Liver (tissue), 9 donors: Measurements from ENCODE around the gene FOXL1. TPM values are rescaled to one million over a fixed set of nuclear protein-coding genes. Genes with fewer than 3 reads are reported as not detected.

Source experiments
- DNase-seq: peaks from one replicate; pipeline ENCODE4 v3.0.0-alpha.2; 2017; ENCODE audit warnings: low spot score
- H3K27ac ChIP-seq, 2 donors: one replicate each; pipeline ENCODE4 v1.7.0; 2013; ENCODE audit warnings: inconsistent platforms in 2 of 2, low read length in 2 of 2, control low read depth in 1 of 2, low read depth in 1 of 2, mild to moderate bottlenecking in 1 of 2
- H3K27me3 ChIP-seq, 4 donors: one replicate each; pipeline versions ENCODE4 v1.6.1 to v1.7.0; 2013; ENCODE audit warnings: low read length in 3 of 4, inconsistent platforms in 1 of 4, mild to moderate bottlenecking in 1 of 4, moderate library complexity in 1 of 4; ENCODE audit not compliant: control insufficient read depth in 4 of 4, insufficient read depth in 4 of 4
- H3K36me3 ChIP-seq, 4 donors: one replicate each; pipeline versions ENCODE4 v1.6.1 to v1.7.0; 2013; ENCODE audit warnings: low read length in 3 of 4, mild to moderate bottlenecking in 3 of 4, low read depth in 1 of 4, moderate library complexity in 1 of 4; ENCODE audit not compliant: control insufficient read depth in 4 of 4, insufficient read depth in 3 of 4
- H3K4me1 ChIP-seq, 4 donors: one replicate each; pipeline versions ENCODE4 v1.6.1 to v1.7.0; 2013; ENCODE audit warnings: low read length in 3 of 4, mild to moderate bottlenecking in 3 of 4, moderate library complexity in 1 of 4; ENCODE audit not compliant: control insufficient read depth in 4 of 4, insufficient read depth in 4 of 4
- H3K4me3 ChIP-seq, 3 donors: one replicate each; pipeline versions ENCODE4 v1.6.1 to v1.7.0; 2013; ENCODE audit warnings: low read length in 3 of 3, control low read depth in 1 of 3, low read depth in 1 of 3, mild to moderate bottlenecking in 1 of 3
- H3K9ac ChIP-seq, 2 donors: one replicate each; pipeline ENCODE4 v1.7.0; 2013; ENCODE audit warnings: low read length in 2 of 2, mild to moderate bottlenecking in 2 of 2, moderate library complexity in 2 of 2, control low read depth in 1 of 2, low read depth in 1 of 2
- H3K9me3 ChIP-seq, 4 donors: one replicate each; pipeline versions ENCODE4 v1.6.1 to v1.7.0; 2013; ENCODE audit warnings: low read length in 3 of 4; ENCODE audit not compliant: control insufficient read depth in 4 of 4
- EGR1 ChIP-seq, 2 donors: IDR thresholded peaks; 2 replicates each; pipeline ENCODE4 v1.6.1; 2016 to 2018; ENCODE audit warnings: antibody characterized with exemption in 2 of 2, low read depth in 2 of 2
- FOXA2 ChIP-seq: IDR thresholded peaks from 2 replicates; pipeline ENCODE4 v1.6.1; 2016; ENCODE audit warnings: antibody characterized with exemption
- GABPA ChIP-seq, 2 donors: IDR thresholded peaks in 1 of 2; conservative IDR thresholded peaks in 1 of 2; 2 replicates each; pipeline ENCODE4 v1.6.1; 2016; ENCODE audit warnings: antibody characterized with exemption in 2 of 2, mild to moderate bottlenecking in 1 of 2, moderate library complexity in 1 of 2
- HNF4A ChIP-seq, 2 donors: conservative IDR thresholded peaks; 2 replicates each; pipeline ENCODE4 v1.6.1; 2016; ENCODE audit warnings: antibody characterized with exemption in 2 of 2, mild to moderate bottlenecking in 2 of 2
- HNF4G ChIP-seq: IDR thresholded peaks from 2 replicates; pipeline ENCODE4 v1.6.1; 2016; ENCODE audit warnings: antibody characterized with exemption
- RAD21 ChIP-seq, 2 donors: IDR thresholded peaks; 2 replicates each; pipeline ENCODE4 v1.6.1; 2016; ENCODE audit warnings: antibody characterized with exemption in 2 of 2, mild to moderate bottlenecking in 2 of 2
- RXRA ChIP-seq, 2 donors: IDR thresholded peaks; 2 replicates each; pipeline ENCODE4 v1.6.1; 2017 to 2018; ENCODE audit warnings: antibody characterized with exemption in 2 of 2, mild to moderate bottlenecking in 1 of 2
- TAF1 ChIP-seq: conservative IDR thresholded peaks from 2 replicates; pipeline ENCODE4 v1.6.1; 2016; ENCODE audit warnings: antibody characterized with exemption, mild to moderate bottlenecking
- YY1 ChIP-seq: IDR thresholded peaks from 2 replicates; pipeline ENCODE4 v1.6.1; 2016; ENCODE audit warnings: antibody characterized with exemption, mild to moderate bottlenecking
- WGBS: extraction: QIAGEN DNeasy Blood & Tissue Kit; methylation state at CpG from one replicate; pipeline ENCODE4 v1.1.7; 2013; 5-methylcytosine and 5-hydroxymethylcytosine counted together
- polyA plus RNA-seq, 2 donors: library from polyadenylated mRNA; stranded (reverse) in 1 of 2; unstranded in 1 of 2; fragments of 200-250 nt in 1 of 2; fragments of >200 nt in 1 of 2; fragmentation: Nextera tagmentation in 1 of 2; extraction: Ambion mirVana in 1 of 2; gene quantifications; one replicate each; pipeline versions ENCODE4 v1.2.1 to v1.2.3, GENCODE V29; 2013 to 2015
- total RNA-seq, 2 donors: library from RNA; depleted of rRNA; stranded (reverse); fragments of >200 nt; gene quantifications; one replicate each; pipeline ENCODE4 v1.2.3, GENCODE V29; 2014
- TF ChIP-seq, protein P1 (sequence below): IDR thresholded peaks from 2 replicates; pipeline ENCODE4 v1.6.1; 2016; ENCODE audit warnings: antibody characterized with exemption, mild to moderate bottlenecking
- TF ChIP-seq, protein P2 (sequence below): IDR thresholded peaks from 2 replicates; pipeline ENCODE4 v1.6.1; 2016; ENCODE audit warnings: antibody characterized with exemption
- TF ChIP-seq, protein P3 (sequence below): IDR thresholded peaks from 2 replicates; pipeline ENCODE4 v1.6.1; 2016; ENCODE audit warnings: antibody characterized with exemption
- donor health status: healthy.
- donor health status: healthy.
- donor health status: healthy.
- donor health status: healthy.
- donor health status: healthy.

The FOXL1 gene
- total and polyA plus RNA-seq, 4 donors: 0.05 to 0.06 TPM; not detected in 2

DNA sequence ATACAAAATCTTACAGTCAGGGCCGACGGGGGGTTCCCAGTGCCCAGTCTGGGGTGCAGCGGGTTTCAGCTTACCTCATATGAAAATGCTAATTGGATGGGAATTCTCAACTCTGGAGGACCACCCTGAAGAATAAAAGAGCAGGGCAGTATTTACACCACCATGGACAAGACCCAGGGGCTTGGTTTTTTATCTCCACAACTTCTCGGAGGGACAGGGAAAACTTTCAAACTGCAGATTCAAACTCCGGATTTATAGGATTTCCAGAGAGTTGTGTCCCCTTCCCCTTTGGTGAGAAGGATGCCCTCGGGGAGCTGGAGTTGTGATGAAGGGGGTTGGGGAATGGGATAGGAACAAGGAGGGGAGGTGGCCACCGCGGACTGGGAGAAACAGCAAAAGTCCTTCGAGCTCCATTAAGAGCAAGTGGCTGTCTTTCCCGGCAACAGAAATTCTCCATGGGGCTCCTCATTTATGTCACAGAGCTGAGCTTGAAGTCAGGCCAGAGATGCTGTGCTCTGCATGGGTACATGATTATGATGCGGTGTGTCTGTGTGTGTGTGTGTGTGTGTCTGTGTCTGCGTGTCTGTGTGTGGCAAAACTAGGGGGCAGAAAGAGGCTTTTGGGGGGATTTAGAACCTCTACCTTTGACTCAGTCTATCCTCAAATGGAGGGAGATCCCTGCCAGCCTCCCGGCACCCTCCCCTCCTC is 15.7 kb downstream of the FOXL1 start:
- 49% methylated on average over 13 of the region's 13 CpGs for WGBS
- Histone ChIP-seq H3K27me3 (peaks cover 0 to 19% (median 0%) of the 10 kb centered on the region in 4 donors), H3K9me3 (no peaks in the 10 kb centered on the region), H3K36me3 (no peaks in the 10 kb centered on the region), H3K9ac (no peak overlapping the region), H3K4me1 (no peaks in the 10 kb centered on the region), H3K27ac (no peak overlapping the region), H3K4me3 (no peak overlapping the region)
- TF ChIP-seq YY1: no peak
- TF ChIP-seq HNF4A (conservative IDR thresholded peaks at IDR 0.05): no peak
- TF ChIP-seq, protein P1, sequence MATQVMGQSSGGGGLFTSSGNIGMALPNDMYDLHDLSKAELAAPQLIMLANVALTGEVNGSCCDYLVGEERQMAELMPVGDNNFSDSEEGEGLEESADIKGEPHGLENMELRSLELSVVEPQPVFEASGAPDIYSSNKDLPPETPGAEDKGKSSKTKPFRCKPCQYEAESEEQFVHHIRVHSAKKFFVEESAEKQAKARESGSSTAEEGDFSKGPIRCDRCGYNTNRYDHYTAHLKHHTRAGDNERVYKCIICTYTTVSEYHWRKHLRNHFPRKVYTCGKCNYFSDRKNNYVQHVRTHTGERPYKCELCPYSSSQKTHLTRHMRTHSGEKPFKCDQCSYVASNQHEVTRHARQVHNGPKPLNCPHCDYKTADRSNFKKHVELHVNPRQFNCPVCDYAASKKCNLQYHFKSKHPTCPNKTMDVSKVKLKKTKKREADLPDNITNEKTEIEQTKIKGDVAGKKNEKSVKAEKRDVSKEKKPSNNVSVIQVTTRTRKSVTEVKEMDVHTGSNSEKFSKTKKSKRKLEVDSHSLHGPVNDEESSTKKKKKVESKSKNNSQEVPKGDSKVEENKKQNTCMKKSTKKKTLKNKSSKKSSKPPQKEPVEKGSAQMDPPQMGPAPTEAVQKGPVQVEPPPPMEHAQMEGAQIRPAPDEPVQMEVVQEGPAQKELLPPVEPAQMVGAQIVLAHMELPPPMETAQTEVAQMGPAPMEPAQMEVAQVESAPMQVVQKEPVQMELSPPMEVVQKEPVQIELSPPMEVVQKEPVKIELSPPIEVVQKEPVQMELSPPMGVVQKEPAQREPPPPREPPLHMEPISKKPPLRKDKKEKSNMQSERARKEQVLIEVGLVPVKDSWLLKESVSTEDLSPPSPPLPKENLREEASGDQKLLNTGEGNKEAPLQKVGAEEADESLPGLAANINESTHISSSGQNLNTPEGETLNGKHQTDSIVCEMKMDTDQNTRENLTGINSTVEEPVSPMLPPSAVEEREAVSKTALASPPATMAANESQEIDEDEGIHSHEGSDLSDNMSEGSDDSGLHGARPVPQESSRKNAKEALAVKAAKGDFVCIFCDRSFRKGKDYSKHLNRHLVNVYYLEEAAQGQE: no peak
- TF ChIP-seq GABPA (IDR thresholded peaks at IDR 0.05 in 1 of 2, conservative IDR thresholded peaks at IDR 0.05 in 1 of 2): no peak
- no peak for TF ChIP-seq HNF4G
- TF ChIP-seq, protein P2, sequence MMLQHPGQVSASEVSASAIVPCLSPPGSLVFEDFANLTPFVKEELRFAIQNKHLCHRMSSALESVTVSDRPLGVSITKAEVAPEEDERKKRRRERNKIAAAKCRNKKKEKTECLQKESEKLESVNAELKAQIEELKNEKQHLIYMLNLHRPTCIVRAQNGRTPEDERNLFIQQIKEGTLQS: no peak
- TF ChIP-seq FOXA2: no peak
- no peak for TF ChIP-seq EGR1 (IDR thresholded peaks at IDR 0.05; ENCODE audit: low read depth in 2 of 2)
- no peak for DNase-seq

DNA sequence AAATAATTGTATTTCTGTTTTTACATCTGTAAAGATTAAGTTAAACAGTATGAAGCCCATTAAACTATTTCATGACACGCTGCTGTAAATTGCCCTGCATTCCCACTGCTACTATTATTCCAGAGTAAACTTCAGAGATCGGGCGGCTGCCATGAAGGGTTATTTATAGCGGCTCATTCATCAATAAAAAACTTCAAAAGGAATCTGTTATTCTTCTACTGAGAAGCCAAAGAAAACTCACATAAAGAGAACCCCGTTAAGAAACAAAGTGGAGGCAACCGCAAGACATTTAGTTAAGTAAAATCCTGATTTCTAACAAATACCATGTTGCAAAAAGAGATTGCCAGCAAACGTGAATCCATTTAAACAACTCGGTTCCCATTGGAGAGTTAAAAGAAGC is 16.4 kb downstream of the FOXL1 start:
- H3K9ac ChIP-seq: no peak overlapping the region
- TF ChIP-seq HNF4A (conservative IDR thresholded peaks at IDR 0.05) (no peak), GABPA (IDR thresholded peaks at IDR 0.05 in 1 of 2, conservative IDR thresholded peaks at IDR 0.05 in 1 of 2) (no peak), EGR1 (IDR thresholded peaks at IDR 0.05; ENCODE audit: low read depth in 2 of 2) (no peak)
- TF ChIP-seq, protein P3, sequence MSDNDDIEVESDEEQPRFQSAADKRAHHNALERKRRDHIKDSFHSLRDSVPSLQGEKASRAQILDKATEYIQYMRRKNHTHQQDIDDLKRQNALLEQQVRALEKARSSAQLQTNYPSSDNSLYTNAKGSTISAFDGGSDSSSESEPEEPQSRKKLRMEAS: no peak
- H3K36me3 ChIP-seq: no peaks in the 10 kb centered on the region
- H3K4me3 ChIP-seq: no peak overlapping the region
- H3K27me3 ChIP-seq: peaks cover 0 to 19% (median 0%) of the 10 kb centered on the region in 4 donors
- H3K4me1 ChIP-seq: no peaks in the 10 kb centered on the region
- no peak overlapping the region for H3K27ac ChIP-seq
- no peak for DNase-seq
- no peaks in the 10 kb centered on the region for H3K9me3 ChIP-seq
- 66% methylated on average over 8 of the region's 8 CpGs for WGBS

GRCh38 chr16:86595983-86596605 is 17.7 kb downstream of the FOXL1 start:
- Histone ChIP-seq H3K9ac (no peak overlapping the region), H3K27ac (no peak overlapping the region), H3K27me3 (peaks cover 0 to 19% (median 0%) of the 10 kb centered on the region in 4 donors), H3K36me3 (no peaks in the 10 kb centered on the region), H3K4me1 (no peaks in the 10 kb centered on the region), H3K4me3 (no peak overlapping the region), H3K9me3 (no peaks in the 10 kb centered on the region)
- no peak for DNase-seq
- TF ChIP-seq TAF1: no peak
- TF ChIP-seq RAD21 (IDR thresholded peaks at IDR 0.05): no peak
- no peak for TF ChIP-seq RXRA (IDR thresholded peaks at IDR 0.05)
- 61% methylated on average over 10 of the region's 10 CpGs for WGBS
